GM19467 (cell line): ENCODE data around the gene MPZL3.
"Not testable (repeated sequence)": the region's sequence is repeated elsewhere in the genome, so short reads cannot be mapped to it uniquely, and the experiment has no call there.

Experiments
- ATAC-seq: cut with Tn5 transposase; IDR thresholded peaks from one replicate; pipeline ENCODE4 v1.9.1; 2021; ENCODE audit warnings: mild to moderate bottlenecking, moderate library complexity; ENCODE audit not compliant: unreplicated experiment

The MPZL3 gene

GRCh38 chr11:118190942-118191506, 61.1 kb downstream of the MPZL3 start:
- not testable (repeated sequence) for ATAC-seq

DNA sequence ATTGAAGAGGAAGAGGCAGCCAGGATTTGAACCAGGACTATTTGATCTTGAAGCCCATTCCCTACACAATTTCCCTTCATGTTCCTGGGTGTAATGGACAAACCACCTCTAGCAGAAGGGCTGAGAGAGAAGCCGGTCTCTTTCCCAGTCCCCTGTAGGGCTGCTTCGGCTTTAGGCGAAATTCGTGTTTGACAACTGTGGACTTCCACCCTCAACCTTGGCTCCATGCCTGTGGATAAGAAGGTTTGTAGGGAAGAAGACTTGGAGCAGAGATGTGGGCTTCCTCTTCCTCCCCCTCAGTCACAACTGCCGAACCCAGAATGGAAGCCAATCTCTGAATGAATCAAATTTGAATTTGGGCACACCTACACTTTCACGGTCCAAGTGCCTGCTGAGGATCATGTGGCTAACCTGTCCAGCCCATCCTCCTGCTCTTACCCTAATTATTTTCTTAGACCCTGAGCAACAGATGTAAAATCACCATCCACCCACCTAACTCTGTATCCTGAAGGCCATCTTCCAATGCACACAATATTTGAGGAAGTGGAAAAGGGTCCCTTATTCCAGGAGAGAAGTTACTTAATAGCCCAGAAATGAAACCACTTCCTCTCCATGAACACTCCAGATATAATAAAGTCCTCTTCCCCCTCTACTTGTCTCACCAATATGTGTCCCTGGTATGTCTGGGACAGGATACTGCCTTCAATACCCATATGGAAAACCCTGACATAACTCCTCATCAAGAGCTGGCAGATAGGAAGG, 65.6 kb downstream of the MPZL3 start:
- no peak for ATAC-seq

DNA sequence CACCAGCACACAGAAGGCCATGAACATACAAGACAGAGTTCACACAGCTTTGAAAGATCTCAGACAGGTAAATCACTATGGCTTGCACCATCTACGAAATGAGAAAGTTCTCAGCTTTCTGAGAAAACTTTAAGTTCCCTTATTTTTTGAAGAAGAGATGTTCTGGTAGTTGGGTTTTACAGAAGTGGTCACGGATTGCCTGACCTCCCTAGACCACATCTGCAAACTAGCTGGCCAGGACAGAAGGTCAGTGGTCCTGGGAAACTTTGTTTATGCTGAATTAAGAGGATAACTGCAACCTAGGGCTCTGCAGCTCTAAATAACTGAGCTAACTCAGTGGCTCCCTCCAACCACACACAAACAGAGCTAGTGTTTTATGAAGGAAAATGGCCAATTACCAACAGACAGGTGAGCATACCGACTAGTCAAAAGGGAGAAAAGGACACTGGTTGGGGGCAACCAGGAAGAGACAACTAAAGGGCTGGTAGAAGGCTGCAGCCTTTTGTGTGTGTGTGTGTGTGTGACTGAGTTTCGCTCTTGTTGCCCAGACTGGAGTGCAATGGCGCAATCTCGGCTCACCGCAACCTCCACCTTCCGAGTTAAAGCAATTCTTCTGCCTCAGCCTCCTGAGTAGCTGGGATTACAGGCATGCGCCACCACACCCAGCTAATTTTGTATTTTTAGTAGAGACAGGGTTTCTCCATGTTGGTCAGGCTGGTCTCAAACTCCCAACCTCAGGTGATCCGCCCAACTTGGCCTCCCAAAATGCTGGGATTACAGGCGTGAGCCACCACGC, 67.2 kb downstream of the MPZL3 start:
- no peak for ATAC-seq

DNA sequence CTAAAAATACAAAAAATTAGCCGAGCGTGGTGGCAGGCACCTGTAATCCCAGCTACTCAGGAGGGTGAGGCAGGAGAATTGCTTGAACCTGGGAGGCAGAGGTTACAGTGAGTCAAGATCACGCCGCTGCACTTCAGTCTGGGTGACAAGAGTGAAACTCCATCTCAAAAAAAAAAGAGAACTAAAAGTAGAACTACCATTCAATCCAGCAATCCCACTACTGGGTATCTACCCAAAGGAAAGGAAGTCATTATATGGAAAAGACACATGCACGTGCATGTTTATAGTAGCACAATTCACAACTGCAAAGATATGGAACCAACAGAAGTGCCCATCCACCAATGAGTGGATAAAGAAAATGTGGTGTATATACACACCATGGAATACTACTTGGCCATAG, 68.5 kb downstream of the MPZL3 start:
- ATAC-seq, result not testable (repeated sequence)

DNA sequence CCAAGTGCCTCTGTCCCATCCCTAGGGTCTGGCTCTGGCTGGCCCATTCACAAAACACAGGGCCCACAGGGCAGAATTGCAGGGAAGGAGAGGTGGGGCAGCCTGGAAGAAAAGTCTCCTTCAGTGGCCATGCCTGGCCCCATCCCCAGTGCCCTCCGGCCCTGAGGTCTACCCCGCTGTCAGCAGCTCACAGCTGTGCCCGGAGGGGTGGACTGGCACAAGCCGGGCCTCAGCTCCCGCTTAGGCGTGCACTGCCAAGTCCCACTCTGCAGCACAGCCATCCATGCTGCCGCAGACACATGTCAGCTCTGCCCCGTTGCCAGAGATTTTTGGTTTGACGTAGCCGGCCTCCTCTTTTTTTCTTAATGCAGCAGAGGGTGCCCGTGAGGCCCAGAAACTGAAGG, 71.9 kb downstream of the MPZL3 start:
- no peak for ATAC-seq

DNA sequence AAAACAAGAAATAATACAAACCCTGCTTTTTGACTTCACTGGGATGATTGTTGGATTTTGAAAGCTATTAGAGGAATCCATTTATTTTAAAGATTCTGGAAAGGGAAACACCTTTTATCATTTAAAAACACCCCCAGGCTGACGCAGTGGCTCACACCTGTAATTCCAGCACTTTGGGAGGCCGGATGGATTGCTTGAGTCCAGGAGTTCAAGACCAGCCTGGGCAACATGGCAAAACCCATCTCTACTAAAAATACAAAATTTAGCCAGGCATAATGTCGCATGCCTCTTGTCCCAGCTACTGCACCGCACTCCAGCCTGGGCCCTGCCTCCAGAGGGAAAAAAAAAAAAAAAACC, 75.4 kb downstream of the MPZL3 start:
- no peak for ATAC-seq
